Hematopoietic multipotent progenitor cell treated with erythropoietin and hydrocortisone succinate and interleukin-3 and kit ligand, for 15 days (in vitro differentiated cells): ENCODE data around the gene PCID2.

ENCODE experiments used
- DNase-seq: peaks from one replicate; pipeline ENCODE4 v3.0.0-alpha.2; 2015; ENCODE audit warnings: low spot score

Gene PCID2

DNA sequence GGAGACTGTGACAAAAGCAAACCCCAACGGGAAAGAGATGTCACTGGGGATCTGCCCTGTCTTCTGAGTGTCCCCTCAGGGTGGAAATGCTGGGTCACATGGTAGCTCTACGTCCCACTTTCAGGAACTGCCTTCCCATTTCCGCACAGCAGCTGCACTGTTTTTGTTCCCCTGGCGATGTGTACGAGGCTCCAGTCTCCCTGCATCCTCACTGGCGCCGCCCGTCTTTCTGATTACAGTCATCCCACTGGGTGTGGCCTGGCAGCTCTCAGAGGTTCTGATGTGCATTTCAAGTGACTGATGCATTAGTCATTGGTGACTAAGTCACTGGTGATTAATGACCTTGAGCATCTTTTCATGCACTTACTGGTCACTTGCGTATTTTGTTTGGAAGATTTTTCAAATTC lies 21.2 kb downstream of the PCID2 start:
- DNase-seq: peak; percentile 89

DNA sequence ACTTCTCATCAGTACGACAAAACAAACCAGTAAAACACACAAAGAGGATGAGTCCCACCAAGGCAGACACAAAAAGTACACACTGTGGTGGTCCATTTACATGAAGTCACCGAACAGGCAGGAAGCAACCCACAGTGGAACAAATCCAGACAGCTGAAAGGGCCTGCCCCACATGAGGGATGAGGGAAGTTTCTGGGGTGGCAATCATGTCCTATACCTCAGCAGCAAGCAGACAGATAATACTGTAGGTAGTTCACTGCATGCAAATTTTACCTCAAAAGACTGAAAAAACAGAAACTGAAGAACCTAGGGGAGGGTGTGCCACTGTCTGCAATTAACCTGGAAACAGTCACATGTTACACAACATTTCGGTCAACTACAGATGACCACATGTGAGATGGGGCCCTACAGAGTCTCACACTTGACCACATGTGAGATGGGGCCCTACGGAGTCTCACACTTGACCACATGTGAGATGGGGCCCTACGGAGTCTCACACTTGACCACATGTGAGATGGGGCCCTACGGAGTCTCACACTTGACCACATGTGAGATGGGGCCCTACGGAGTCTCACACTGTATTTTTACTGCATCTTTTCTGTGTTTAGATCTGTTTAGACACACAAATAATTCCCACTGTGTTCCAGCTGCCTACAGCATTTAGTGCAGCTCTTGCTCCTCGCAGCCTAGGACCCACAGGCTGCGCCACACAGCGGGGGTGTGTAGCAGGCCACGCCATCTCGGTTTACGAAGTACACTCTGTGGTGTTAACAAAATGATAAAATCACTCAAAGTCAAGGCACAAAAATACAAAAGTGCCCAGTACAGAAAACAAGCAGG lies 22.2 kb downstream of the PCID2 start:
- no peak for DNase-seq

DNA sequence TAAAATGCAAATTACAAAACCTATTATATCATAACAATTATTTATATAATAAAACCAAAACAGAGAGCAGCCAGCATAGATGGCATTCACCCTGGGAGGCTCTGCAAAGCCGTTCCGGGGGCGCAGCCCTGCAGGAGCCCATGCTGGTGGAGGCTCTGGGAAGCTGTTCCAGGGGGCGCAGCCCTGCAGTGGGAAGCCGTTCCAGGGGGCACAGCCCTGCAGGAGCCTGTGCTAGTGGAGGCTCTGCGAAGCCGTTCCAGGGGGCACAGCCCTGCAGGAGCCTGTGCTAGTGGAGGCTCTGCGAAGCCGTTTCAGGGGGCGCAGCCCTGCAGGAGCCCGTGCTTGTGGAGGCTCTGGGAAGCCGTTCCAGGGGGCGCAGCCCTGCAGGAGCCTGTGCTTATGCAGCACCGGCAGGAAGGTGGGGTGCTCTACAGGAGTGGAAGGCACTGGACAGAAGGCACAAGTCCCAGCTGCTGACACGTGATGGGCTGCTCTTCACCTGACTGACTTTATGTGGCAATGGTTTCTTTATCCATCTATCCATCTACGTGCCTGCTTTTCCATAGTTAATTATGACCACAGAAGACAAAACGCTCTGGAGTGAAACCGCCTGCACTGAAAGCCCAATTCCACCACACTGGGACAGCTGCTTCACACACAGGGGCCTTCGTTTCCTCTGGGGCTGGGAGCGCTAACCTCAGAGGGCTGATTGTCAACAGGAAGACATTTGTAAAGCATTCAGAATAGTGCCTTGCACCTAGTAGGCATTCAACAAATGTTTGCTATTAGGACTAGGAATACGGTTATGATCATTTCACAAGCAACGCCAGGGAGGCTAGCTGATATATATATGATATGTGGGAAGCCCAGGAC lies 23.7 kb downstream of the PCID2 start:
- no peak for DNase-seq

- DNase-seq: no peak
These were observed 24.9 kb downstream of the PCID2 start for GRCh38 chr13:113183450-113184129.

DNA sequence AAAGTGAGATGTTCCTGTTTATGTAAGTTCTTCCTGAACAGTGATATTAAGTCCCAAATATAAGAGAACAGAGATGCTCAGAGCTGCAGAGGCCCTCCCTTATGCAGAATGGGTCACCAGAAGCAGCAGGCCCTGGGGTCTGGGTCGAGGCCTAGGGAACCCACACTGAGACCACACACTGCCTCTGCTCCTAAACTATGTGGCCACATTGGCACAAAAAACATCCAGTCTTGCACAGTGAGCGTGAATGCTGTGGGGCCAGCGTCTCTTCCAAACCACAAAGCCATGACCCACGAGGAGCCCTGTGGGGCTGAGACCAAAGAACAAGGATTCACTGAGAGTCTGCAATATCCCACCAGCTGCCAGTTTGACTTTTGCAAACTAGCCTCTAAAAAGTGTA lies 26.4 kb downstream of the PCID2 start:
- DNase-seq: no peak

DNA sequence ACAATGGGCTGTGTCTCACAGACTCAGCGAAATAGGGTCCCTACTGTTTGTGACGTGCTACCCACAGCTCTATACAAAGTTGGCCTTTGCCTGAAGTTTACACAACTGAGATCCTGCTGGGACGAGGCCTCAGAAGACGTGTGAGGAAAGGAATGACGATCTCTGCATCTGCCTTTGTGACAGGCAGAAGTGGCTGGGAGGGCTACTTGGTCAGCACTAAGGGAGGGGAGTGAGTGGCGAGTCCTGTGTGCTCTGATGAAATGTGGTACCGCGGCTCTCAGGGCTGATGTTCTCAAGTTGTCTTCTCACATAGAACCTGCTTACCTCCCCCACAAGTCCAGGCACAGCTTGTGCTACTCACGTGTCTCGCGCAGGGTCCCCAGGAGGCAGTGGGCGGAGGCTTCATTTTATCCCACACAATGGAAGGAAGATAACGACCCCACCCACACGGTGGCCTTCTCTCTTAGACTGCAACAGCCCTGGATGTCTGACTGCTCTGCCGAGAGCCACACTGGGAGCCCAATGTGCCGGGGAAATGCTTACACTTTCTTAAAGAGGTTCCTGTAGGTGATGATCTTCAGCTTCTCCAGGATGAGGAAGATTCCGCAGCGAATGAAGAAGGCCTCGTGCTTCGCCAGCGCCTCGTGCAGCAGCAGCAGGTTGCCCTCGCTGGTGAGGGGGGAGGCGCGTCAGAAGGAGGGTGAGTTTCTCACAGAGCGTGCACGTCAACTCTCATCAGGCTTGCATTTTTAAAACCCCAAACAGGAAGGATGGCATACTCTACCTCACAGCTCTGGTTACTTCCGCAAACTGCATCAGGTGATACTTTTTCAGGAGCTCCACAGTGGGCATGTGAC lies 28.9 kb downstream of the PCID2 start:
- no peak for DNase-seq

DNA sequence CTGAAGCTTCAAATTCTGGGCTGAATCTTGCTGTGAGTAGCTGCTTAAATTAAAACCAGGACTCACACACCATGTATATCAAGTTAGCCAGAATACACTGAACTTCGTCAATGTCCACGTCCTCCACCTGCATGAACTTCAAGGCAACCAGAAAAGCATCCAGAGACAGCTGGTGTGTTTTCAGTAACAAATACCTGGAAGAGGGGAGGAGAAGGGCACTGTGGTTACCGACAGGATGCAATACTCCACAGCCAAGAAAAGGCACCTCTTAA lies 29.6 kb downstream of the PCID2 start:
- DNase-seq: no peak

- DNase-seq: no peak
These were observed 30.2 kb downstream of the PCID2 start for GRCh38 chr13:113178070-113178895.

GRCh38 chr13:113176822-113177221 lies 31.6 kb downstream of the PCID2 start:
- no peak for DNase-seq

- no peak for DNase-seq
These were observed 32.2 kb downstream of the PCID2 start for GRCh38 chr13:113176280-113176679.

DNA sequence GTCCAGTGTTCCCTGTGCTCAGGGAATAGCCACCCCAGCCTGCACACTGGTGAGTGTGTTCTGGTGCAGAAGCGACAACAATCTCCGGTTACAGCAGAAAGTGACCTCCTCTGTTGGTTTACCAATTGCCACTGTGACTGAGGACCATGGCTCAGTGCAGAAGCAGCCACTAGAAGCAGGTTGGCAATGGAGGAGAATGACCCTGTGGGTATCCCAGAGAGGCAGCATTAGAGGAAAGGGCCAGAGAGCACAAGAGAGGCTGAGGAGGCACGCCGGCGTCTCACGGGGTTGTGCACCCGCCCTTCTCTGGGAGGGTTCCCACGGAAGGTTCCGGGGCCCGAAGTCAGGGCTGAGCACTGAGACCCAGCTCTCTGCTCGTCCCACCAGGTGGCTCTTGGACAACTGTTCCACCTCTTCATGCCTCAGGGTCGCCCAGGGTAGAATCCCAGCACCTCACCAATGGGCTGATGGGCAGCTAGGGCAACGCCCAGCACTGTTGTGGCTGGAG lies 36.0 kb downstream of the PCID2 start:
- DNase-seq: no peak

- DNase-seq: no peak
These were observed 37.0 kb downstream of the PCID2 start for GRCh38 chr13:113171250-113172125.

DNA sequence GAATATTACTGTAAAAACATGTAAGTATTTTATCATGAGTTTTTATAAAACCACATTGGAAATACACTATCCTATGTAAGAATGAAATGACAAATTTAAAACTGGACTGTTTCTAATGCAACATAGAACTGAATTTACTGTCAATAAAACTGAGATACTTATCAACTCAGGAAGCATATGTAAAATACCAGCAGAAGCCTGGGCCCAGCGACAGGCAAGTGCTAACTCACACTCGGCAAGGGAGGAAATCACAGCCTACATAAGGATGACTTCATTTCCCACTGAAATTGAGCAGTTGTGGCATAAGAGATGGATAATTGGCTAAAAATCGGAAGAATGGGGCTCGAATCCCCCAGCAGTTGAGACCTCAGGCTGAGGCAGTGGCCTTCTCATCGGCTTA lies 38.0 kb downstream of the PCID2 start:
- DNase-seq: no peak

- DNase-seq: no peak
These were observed 38.9 kb downstream of the PCID2 start for GRCh38 chr13:113169277-113170272.

- no peak for DNase-seq
These were observed 40.3 kb downstream of the PCID2 start for GRCh38 chr13:113168211-113168610.

DNA sequence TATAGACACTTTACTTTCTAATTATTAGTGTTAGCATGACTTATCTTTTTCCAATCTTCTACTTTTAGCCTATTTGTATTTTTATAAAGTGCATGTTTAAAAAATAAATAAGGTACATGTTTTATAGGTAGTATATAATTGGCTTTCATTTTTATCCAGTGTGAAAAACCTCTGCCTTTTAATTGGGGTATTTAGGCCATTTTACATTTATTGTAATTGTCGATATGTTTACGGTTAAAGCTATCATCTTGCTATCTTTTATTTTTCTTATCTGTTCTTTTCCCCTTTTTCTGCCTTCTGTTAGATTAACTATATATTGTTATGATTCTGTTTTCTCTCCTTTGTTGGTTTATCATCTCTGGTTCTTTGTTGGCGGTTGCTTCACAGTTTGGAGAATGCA lies 40.9 kb downstream of the PCID2 start:
- no peak for DNase-seq

- no peak for DNase-seq
These were observed 41.3 kb downstream of the PCID2 start for GRCh38 chr13:113167155-113167554.

DNA sequence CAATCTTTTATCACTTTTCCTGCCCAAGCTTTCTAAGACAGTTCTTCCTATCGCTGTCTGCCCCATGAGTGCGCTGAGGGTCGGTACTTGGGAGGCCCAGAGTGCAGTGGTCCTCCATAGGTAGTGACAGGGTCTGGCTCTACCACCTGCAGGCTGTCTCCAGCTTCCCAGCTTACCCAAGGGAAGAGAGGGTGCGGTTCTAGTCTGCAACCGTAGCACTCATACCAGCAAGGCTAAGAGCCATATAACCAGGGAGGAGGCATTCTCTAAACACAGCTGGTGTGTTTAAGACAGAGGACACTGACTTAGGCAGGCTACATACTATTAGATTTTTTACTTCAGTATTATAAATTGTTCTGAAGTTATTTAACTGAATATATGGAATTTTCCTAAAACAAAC lies 41.8 kb downstream of the PCID2 start:
- no peak for DNase-seq

- DNase-seq: no peak
These were observed 42.2 kb downstream of the PCID2 start for GRCh38 chr13:113166266-113166665.
